CD4-positive, alpha-beta T cell treated with Interleukin-15 for 4 hours (primary cell): Measurements from ENCODE around the gene METTL17.
"Not testable (repeated sequence)": the region's sequence is repeated elsewhere in the genome, so short reads cannot be mapped to it uniquely, and the experiment has no call there.

Experiments used
- DNase-seq: peaks from one replicate; pipeline ENCODE4 v3.0.0-alpha.2; 2020; ENCODE audit warnings: low spot score

The METTL17 gene

GRCh38 chr14:20989787-20990600 lies at the start of gene METTL17:
Gene METTL17, plus strand, starts transcription at chr14:20989980. Its CDS starts 23 bp downstream, at chr14:20990003.
- DNase-seq = peak; percentile 90

GRCh38 chr14:20945146-20945545 lies 44.6 kb upstream of the METTL17 start:
- not testable (repeated sequence) for DNase-seq

DNA sequence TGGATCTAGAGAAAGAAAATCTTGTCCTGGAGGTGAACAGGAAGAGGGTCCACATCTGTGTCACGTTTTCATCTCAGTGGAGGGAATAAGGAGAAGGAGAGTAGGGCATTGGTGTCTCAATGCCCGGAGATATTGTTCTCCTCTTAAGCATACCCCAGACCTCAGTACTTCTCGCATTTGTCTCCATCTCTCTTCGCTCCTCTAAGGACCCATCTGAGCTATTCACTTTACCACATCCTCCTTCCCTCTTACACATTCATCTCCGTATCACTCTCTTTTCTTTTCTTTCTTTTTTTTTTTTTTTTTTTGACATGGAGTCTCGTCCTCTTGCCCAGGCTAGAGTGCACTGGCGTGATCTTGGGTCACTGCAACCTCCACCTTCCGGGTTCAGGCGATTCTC lies 43.1 kb upstream of the METTL17 start:
- not testable (repeated sequence) for DNase-seq

DNA sequence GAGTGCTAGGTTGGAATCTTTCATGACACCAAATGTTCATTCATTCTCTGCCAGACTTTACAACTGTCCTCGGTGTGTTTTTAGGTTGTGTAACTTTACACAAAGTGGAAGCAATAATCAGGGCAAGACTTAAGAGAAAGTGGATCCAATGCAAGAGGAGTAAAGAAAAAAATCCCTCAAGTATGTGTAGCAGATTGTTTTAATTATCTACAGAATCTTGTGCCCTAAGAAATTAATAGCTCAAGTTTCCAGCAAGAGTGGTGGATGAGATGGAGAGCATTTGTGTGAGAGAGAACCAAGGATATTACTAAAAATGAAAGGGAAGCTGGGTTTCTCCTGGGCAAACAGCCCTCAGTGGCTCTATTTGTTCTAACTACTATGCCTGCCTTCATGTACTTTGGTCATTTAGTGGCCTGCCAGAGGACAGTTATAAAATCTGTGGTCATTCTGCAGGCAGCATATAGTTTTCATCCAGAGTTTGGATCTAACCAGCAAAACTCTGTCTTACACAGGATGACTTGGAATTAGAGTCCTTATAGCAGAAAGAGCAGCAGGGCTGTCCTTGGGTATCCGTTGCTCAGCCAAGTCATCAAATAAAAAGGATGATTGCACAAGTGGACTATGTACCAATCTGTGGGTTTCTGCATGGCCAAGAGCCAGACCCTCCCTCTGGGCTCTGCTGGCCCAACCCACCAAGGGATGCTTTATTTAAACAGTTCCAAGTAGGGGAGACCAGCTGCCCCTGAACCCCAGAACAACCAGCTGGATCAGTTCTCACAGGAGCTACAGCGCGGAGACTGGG lies 34.8 kb upstream of the METTL17 start, which contains the start of gene RNASE2:
TSS of gene RNASE2 (plus strand) at position 752 of the 802 bp plus-strand sequence. CDS start 285 bp downstream, outside the sequence.
- DNase-seq = not testable (repeated sequence)

GRCh38 chr14:20955538-20955873 lies 34.3 kb upstream of the METTL17 start:
- DNase-seq = not testable (repeated sequence)

DNA sequence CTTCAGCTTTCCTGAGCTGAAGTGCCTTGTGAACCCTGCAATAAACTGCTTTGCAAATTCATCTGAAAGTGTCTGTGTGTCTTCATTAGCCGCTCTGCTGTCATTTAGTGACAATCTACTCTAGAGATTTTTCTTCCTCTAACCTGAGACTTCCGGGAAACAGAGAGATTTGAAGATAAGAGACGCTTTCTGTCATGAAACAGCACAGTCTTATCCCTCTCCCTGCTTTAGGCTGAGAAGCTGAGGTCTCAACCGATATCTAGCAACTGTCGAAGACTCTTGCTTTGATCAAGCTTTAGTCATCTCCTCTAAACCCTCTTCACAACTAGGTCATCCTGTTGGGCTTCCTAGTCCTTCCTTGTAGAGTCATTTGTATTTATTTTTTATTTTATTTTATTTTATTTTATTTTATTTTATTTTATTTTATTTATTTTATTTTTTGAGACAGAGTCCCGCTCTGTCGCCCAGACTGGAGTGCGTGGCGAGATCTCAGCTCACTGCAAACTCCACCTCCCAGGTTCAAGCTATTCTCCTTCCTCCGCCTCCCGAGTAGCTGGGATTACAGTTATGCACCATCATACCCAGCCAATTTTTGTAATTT lies 33.3 kb upstream of the METTL17 start:
- peak; percentile 2 for DNase-seq

- not testable (repeated sequence) for DNase-seq
Measured at GRCh38 chr14:20958946-20959345, 30.8 kb upstream of the METTL17 start.

- DNase-seq = no peak
Measured at GRCh38 chr14:20969336-20969735, 20.4 kb upstream of the METTL17 start.

- DNase-seq = no peak
Measured at GRCh38 chr14:20970647-20970982, 19.2 kb upstream of the METTL17 start.

DNA sequence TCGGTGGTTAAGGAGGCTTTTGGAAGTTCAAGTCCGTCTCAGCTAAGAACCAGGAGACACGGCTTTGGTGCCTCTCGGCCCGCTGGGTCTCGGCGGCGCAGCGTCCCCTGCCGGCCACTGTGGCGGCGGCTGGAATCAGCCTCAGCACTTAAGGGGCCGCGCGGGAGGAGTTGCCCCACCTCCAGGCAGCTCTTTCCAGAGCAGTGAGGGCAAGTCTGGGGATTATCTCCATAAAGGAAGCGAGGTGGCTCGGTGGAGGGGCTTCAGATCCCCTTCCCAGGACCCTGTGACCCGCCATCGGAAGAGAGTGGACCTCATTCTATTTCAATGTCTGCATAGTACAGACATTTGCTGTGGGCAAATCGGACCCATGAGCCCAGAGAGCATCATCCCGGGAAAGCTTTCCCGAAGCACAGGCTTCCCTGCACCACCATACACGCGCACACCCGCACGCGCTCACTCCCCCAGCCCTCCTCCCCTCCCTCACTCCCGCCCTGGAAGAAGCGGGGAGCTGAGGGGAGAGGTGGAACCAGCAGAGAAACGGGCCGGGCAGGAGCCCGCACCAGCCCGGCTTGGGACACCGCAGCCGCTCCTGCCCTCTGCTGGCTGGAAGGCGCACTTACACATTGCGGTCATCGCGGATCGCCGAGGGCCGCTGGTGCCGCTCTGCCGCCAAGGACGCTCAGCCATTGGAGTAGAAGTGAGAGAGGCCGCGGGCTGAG lies 18.6 kb upstream of the METTL17 start:
- peak; percentile 77 for DNase-seq

GRCh38 chr14:20971705-20972021 lies 18.1 kb upstream of the METTL17 start:
- DNase-seq = no peak

DNA sequence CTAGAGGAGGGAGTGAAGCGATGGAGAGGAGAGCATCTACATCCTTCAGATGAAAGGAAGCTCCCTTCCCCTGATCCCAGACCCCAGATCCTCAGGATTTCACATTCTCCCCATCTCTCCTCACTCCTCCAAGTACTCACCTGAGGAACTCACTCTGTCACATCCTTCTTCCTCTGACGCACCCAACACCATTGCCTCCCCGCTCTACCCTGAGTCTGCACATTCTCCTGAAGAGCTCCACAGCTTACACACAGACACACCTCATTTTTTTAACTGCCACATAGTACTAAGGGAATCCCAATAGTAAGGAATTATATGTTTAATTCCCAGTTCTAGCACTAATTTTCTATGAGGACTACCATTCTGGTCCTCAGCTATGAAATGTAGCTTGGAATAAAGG lies 16.3 kb upstream of the METTL17 start:
- no peak for DNase-seq

DNA sequence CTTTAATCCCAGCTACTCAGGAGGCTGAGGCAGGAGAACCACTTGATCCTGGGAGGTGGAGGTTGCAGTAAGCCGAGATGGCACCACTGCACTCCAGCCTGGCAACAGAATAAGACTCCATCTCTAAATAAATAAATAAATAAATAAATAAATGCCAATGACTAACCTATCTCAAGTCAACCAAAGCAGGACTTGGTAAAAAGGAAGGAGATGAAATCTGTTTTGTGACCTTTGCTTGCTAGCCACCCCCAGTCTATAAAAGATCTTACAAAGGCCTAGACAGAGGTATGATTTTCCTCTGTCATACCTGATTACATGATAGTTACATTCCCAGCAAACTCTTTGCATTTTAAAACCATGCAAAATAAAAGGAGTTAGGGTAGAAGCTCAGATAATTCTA lies 13.5 kb upstream of the METTL17 start:
- DNase-seq = no peak

DNA sequence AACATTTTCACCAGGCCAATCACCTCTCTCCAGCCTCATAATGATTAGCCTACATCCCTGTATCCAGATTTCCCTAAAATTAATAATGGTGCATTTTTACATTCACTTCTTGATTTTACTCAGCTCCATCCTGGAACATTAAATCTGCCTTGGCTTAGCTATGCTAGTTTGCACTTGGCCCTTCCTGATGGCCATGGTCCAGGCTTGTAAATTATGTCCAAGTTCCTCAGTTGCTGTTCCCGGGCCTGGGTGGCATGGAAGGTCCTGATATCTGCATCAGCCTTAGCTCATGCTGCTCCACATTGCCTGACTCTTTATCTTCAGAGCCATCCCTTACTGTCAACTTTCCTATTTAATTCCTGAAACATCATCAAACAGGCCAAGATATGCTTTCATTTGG lies 11.1 kb upstream of the METTL17 start:
- DNase-seq = no peak

- no peak for DNase-seq
Measured at GRCh38 chr14:20980906-20981305, 8.9 kb upstream of the METTL17 start.

DNA sequence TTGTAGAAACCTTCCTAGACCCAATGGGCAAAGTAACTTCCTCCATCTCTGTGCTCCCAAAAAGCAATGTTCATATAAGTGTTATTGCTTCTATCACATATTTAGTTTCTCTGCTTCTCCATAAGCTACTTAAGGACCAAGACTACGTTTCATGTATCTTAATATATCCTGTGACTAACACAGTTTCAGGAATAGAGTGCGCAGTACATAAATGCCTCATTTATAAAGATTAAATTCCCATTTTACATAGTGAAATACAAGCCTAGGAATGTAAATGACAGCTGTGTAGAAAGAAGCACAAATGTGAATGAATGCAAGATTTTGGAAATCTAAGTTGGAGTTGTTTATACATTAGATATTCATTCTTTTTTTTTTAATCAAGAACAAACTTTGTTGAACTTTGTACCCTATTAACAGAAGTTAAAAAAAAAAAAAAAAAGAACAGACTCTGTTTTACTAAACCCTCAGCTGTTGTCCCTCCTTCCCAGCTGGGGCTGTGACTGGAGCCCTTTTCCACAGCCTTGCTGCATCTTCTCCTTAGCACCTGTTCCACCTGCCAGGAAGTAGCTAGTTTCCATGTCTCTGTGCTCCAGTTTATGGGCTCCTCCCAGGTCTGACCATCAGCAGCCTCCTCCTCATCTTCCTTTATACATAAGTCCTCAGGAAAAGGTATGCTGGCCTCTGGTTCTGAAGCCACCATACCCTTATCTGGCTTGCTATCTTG lies 7.0 kb upstream of the METTL17 start:
- DNase-seq = no peak

DNA sequence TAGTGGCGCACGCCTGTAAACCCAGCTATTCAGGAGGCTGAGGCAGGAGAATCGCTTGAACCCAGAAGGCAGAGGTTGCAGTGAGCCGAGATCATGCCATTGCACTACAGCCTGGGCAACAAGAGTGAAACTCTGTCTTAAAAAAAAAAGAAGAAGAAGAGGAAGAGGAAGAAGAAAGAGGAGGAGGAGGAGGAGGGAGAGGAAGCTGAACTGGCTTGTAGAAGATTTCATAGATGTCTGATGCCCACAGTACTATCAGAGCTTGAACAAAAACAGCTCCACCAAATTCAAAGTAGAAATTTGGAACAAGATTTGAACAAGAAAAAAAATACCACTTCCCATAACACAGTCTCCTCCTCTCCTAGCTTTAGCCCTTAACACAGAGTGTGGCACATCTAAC lies 4.1 kb upstream of the METTL17 start:
- not testable (repeated sequence) for DNase-seq

GRCh38 chr14:20986811-20987210 lies 3.0 kb upstream of the METTL17 start:
- no peak for DNase-seq

- peak; percentile 19 for DNase-seq
Measured at GRCh38 chr14:20988717-20989470, 886 bp upstream of the METTL17 start.

- no peak for DNase-seq
Measured at GRCh38 chr14:20989471-20989786, 351 bp upstream of the METTL17 start.

GRCh38 chr14:20996521-20996920 lies 6.7 kb downstream of the METTL17 start:
- no peak for DNase-seq
